Endothelial cell (in vitro differentiated cells): ENCODE data around the gene CEACAM19. TPM values are rescaled to one million over a fixed set of nuclear protein-coding genes. Genes with fewer than 3 reads are reported as not detected.

Experiments used
- DNase-seq: peaks from one replicate; pipeline ENCODE4 v3.0.0; 2021; ENCODE audit warnings: low spot score
- H3K27ac Mint-ChIP-seq: one replicate; pipeline ENCODE4 v1.8.0; 2021; ENCODE audit warnings: mixed read lengths, inconsistent platforms; ENCODE audit not compliant: unreplicated experiment
- H3K27me3 Mint-ChIP-seq: one replicate; pipeline ENCODE4 v1.8.0; 2021; ENCODE audit warnings: mild to moderate bottlenecking, moderate library complexity, mixed read lengths, inconsistent platforms; ENCODE audit not compliant: unreplicated experiment
- H3K36me3 Mint-ChIP-seq: one replicate; pipeline ENCODE4 v1.8.0; 2021; ENCODE audit warnings: mild to moderate bottlenecking, low read depth, mixed read lengths, inconsistent platforms; ENCODE audit not compliant: unreplicated experiment
- H3K4me1 Mint-ChIP-seq: one replicate; pipeline ENCODE4 v1.8.0; 2021; ENCODE audit warnings: mild to moderate bottlenecking, mixed read lengths, inconsistent platforms; ENCODE audit not compliant: unreplicated experiment
- H3K4me3 Mint-ChIP-seq: one replicate; pipeline ENCODE4 v1.8.0; 2021; ENCODE audit warnings: mild to moderate bottlenecking, mixed read lengths, inconsistent platforms; ENCODE audit not compliant: unreplicated experiment
- H3K9me3 Mint-ChIP-seq: one replicate; pipeline ENCODE4 v1.8.0; 2021; ENCODE audit warnings: mixed read lengths, inconsistent platforms; ENCODE audit not compliant: unreplicated experiment
- total RNA-seq: library from RNA; stranded (reverse); fragmentation: NEBNext Ultra II Directional; extraction: Animal tissue kit (Norgen Biotek cat#: 25700); gene quantifications from one replicate; pipeline ENCODE4 v1.2.1, GENCODE V29; 2021; ENCODE audit not compliant: unreplicated experiment
- TF ChIP-seq, protein P1 (sequence below): fragments of 200-600 bp; sonication (generic); IDR thresholded peaks from one replicate; pipeline ENCODE4 v1.5.0; 2021; ENCODE audit warnings: antibody characterized with exemption; ENCODE audit not compliant: unreplicated experiment

The CEACAM19 gene
- total RNA-seq, 1 donor from 2014 or later, result 3.7 TPM

- Mint-ChIP-seq H3K4me3 (no peak overlapping the region), H3K36me3 (no peaks in the 10 kb centered on the region), H3K4me1 (no peaks in the 10 kb centered on the region), H3K9me3 (no peaks in the 10 kb centered on the region), H3K27ac (no peak overlapping the region), H3K27me3 (peaks cover 3% of the 10 kb centered on the region)
- no peak for DNase-seq
- TF ChIP-seq, protein P1, sequence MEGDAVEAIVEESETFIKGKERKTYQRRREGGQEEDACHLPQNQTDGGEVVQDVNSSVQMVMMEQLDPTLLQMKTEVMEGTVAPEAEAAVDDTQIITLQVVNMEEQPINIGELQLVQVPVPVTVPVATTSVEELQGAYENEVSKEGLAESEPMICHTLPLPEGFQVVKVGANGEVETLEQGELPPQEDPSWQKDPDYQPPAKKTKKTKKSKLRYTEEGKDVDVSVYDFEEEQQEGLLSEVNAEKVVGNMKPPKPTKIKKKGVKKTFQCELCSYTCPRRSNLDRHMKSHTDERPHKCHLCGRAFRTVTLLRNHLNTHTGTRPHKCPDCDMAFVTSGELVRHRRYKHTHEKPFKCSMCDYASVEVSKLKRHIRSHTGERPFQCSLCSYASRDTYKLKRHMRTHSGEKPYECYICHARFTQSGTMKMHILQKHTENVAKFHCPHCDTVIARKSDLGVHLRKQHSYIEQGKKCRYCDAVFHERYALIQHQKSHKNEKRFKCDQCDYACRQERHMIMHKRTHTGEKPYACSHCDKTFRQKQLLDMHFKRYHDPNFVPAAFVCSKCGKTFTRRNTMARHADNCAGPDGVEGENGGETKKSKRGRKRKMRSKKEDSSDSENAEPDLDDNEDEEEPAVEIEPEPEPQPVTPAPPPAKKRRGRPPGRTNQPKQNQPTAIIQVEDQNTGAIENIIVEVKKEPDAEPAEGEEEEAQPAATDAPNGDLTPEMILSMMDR, result no peak
These were observed 29.6 kb upstream of the CEACAM19 start for GRCh38 chr19:44641501-44642265.

GRCh38 chr19:44642377-44642776, 28.9 kb upstream of the CEACAM19 start:
- Mint-ChIP-seq H3K27me3 (peaks cover 5% of the 10 kb centered on the region), H3K4me3 (peak overlapping the region; percentile 65), H3K27ac (no peak overlapping the region), H3K36me3 (no peaks in the 10 kb centered on the region), H3K4me1 (no peaks in the 10 kb centered on the region), H3K9me3 (no peaks in the 10 kb centered on the region)
- no peak for DNase-seq
- TF ChIP-seq, protein P1, result no peak

- H3K4me1 Mint-ChIP-seq, result no peaks in the 10 kb centered on the region
- H3K27ac Mint-ChIP-seq, result no peak within 1 kb of the TSS
- TF ChIP-seq, protein P1, result no peak
- H3K9me3 Mint-ChIP-seq, result no peaks in the 10 kb centered on the region
- peaks cover 3% of the 10 kb centered on the region for H3K36me3 Mint-ChIP-seq
- H3K4me3 Mint-ChIP-seq, result peak within 1 kb of the TSS; percentile 93
- DNase-seq, result peak; percentile 59
- H3K27me3 Mint-ChIP-seq, result peaks cover 5% of the 10 kb centered on the region
These were observed 27.5 kb upstream of the CEACAM19 start, which contains the start of gene PVR for GRCh38 chr19:44643605-44644401. Gene PVR, plus strand, starts transcription at chr19:44643910. Its CDS starts 187 bp downstream, at chr19:44644097.

GRCh38 chr19:44644402-44645016, 26.8 kb upstream of the CEACAM19 start:
- DNase-seq, result peak; percentile 21
- no peaks in the 10 kb centered on the region for H3K9me3 Mint-ChIP-seq

More at GRCh38 chr19:44644402-44645016, 26.8 kb upstream of the CEACAM19 start:
- Mint-ChIP-seq H3K4me1 (no peaks in the 10 kb centered on the region), H3K27ac (no peak overlapping the region), H3K4me3 (peak overlapping the region; percentile 93), H3K27me3 (peaks cover 5% of the 10 kb centered on the region), H3K36me3 (peaks cover 3% of the 10 kb centered on the region)
- TF ChIP-seq, protein P1, result no peak
